HG02571 (cell line): Measurements from ENCODE around the gene CALR.
"Not testable (repeated sequence)": the region's sequence is repeated elsewhere in the genome, so short reads cannot be mapped to it uniquely, and the experiment has no call there.

Experiments used
- ATAC-seq: cut with Tn5 transposase; IDR thresholded peaks from one replicate; pipeline ENCODE4 v1.9.1; 2021; ENCODE audit warnings: mild to moderate bottlenecking, moderate library complexity; ENCODE audit not compliant: unreplicated experiment

The CALR gene

GRCh38 chr19:12976109-12976508 is 37.7 kb downstream of the CALR start:
- ATAC-seq, result not testable (repeated sequence)

- ATAC-seq, result no peak
Observed at GRCh38 chr19:12979974-12980373, 41.6 kb downstream of the CALR start.

DNA sequence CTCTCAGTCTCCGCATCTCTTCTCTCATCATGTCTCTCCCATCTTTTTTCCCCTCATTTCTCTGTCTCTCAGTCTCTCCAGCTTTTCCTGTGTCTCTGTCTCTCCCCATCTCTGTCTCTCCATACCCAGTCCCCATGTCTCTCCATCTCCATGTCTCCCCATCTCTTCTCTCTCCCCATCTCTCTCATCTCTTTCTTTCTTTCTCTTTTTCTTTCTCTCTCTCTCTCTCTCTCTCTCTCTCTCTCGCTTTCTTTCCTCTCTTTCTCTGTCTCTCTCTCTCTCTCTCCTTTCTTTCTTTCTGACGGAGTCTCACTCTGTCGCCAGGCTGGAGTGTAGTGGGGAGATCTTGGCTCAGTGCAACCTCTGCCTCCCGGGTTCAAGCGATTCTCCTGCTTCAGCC is 44.2 kb downstream of the CALR start:
- no peak for ATAC-seq

DNA sequence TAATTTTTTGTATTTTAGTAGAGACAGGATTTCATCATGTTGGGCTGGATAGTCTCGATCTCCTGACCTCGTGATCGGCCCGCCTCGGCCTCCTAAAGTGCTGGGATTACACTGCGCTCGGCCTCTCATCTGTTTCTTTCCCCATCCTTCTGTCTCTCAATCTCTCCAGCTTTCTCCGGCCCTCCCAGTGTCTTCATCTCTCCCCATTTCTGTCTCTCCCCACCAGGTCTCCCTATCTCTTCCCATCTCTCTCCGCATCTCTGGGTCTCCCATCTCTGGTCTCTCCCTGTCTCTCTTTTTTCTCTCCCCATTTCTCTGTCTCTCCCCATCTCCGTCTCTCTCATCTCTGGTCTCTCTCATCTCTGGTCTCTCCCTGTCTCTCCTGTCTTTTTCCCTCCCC is 44.7 kb downstream of the CALR start:
- no peak for ATAC-seq

GRCh38 chr19:12983542-12984142 is 45.2 kb downstream of the CALR start:
- ATAC-seq, result no peak

- ATAC-seq, result no peak
Observed at GRCh38 chr19:12984143-12984627, 45.8 kb downstream of the CALR start.

- ATAC-seq, result no peak
Observed at GRCh38 chr19:12984683-12985048, 46.3 kb downstream of the CALR start.

GRCh38 chr19:12985049-12985776 is 46.8 kb downstream of the CALR start:
- ATAC-seq, result no peak

DNA sequence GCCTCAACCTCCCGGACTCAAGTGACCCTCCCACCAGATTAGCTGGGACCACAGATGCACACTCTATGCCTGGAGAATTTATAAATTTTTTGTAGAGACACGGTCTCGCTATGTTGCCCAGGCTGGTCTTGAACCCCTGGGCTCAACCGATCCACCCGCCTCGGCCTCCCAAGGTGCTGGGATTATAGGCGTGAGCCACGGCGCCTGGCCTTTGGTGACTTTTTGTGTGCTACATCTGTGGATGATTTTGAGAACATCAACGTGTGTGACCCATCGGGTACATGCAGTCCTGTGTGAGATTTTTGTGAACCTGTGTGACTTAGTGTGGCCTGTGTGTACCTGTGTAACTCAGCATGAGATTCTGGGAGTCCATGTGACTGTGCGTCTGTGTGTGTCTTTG is 48.3 kb downstream of the CALR start:
- no peak for ATAC-seq

- no peak for ATAC-seq
Observed at GRCh38 chr19:12987190-12987589, 48.8 kb downstream of the CALR start.

GRCh38 chr19:12987781-12988180 is 49.4 kb downstream of the CALR start:
- no peak for ATAC-seq

DNA sequence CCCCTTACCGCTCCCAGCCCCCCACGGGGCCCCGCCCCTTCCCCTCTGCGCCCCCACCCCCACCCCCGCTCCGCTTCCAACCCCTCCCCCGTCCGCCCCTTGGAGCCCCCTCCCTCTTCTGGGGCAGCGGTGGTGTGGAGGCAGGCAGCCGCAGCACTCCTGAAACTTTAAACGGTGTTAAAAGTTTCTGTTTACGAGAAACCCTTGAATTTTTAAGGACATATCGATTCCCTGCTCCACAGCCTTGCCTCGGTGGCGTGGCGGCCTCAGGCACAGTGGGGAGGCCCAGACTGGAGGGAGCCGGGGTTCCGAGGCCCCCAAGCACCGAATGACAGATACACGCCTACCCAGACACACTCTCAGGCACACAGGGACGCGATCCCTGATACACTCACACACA is 52.0 kb downstream of the CALR start:
- ATAC-seq, result no peak

- ATAC-seq, result no peak
Observed at GRCh38 chr19:12990853-12991252, 52.4 kb downstream of the CALR start.

GRCh38 chr19:12991296-12991695 is 52.9 kb downstream of the CALR start:
- no peak for ATAC-seq

- ATAC-seq, result no peak
Observed at GRCh38 chr19:12992729-12993128, 54.3 kb downstream of the CALR start.

GRCh38 chr19:12993562-12993961 is 55.2 kb downstream of the CALR start:
- ATAC-seq, result no peak
